K562 (cell line): ENCODE measurements around the gene CST6. TPM values are rescaled to one million over a fixed set of nuclear protein-coding genes. Genes with fewer than 3 reads are reported as not detected.

ENCODE experiments used
- ATAC-seq: fragments of 200-7000 bp; cut with Tn5 transposase; 3 replicates; pipeline ENCODE4 v1.9.1; 2020; ENCODE audit warnings: moderate library complexity
- BruUV-seq: library from RNA; stranded (reverse); fragments of 400-500 nt; replicated peaks from 2 replicates; lab custom pipeline; 2021; lab: Mats Ljungman, UMichigan
- CTCF ChIA-PET: fragments of 300-600 bp; formaldehyde crosslinking; extraction: SDS; loops from one replicate; lab custom pipeline; 2021; ENCODE audit warnings: low intra/inter-chr PET ratio; lab: Yijun Ruan, JAX
- POLR2A ChIA-PET: fragments of 300-600, 350-650 bp; sonication (Branson Sonifier 250); formaldehyde crosslinking; extraction: SDS; loops from one replicate; lab custom pipeline; 2021; ENCODE audit warnings: antibody characterized with exemption, inconsistent platforms; lab: Yijun Ruan, JAX
- DNase-seq, 4 experiments: peaks; one replicate each; pipeline versions ENCODE4 v3.0.0 to v3.0.0-alpha.2; 2011 to 2018; ENCODE audit warnings: low spot score in 3 of 4, mixed read lengths in 3 of 4; ENCODE audit errors: extremely low read depth in 1 of 4
- FAIRE-seq: peaks from 2 replicates; lab custom pipeline; 2011; peaks lifted over from hg19 to GRCh38; lab: Jason Lieb, UNC
- H2AFZ ChIP-seq: 2 replicates; pipeline ENCODE4 v1.6.0; 2011; ENCODE audit warnings: low read depth, low read length, control low read depth, inconsistent platforms
- H3K27ac ChIP-seq: fragments of 200-600 bp; 3 replicates; pipeline ENCODE4 v1.8.0; 2011; ENCODE audit warnings: low read depth, mild to moderate bottlenecking, control low read depth, inconsistent platforms, low read length, moderate library complexity, mixed read lengths; ENCODE audit errors: extremely low read depth
- H3K27me3 ChIP-seq, 2 experiments: fragments of 300-600 bp in 1 of 2; 2 replicates in 1 of 2; 3 replicates in 1 of 2; pipeline versions ENCODE4 v1.6.0 to v1.8.0; 2011; ENCODE audit warnings: inconsistent platforms in 2 of 2, low read length in 2 of 2, mild to moderate bottlenecking in 1 of 2, mixed read lengths in 1 of 2, moderate library complexity in 1 of 2; ENCODE audit not compliant: control insufficient read depth in 2 of 2, insufficient read depth in 2 of 2
- H3K36me3 ChIP-seq: fragments of 300-600 bp; 3 replicates; pipeline ENCODE4 v1.8.0; 2011; ENCODE audit warnings: mild to moderate bottlenecking, low read length, inconsistent platforms; ENCODE audit not compliant: control insufficient read depth, insufficient read depth
- H3K4me1 ChIP-seq, 2 experiments: fragments of 200-600 bp in 1 of 2; replicated peaks in 1 of 2; 2 replicates in 1 of 2; 3 replicates in 1 of 2; pipeline versions ENCODE4 v1.5.1 to v1.8.0; 2011; ENCODE audit warnings: inconsistent platforms in 2 of 2, low read length in 2 of 2, mild to moderate bottlenecking in 1 of 2, mixed read lengths in 1 of 2, moderate library complexity in 1 of 2; ENCODE audit not compliant: control insufficient read depth in 2 of 2, insufficient read depth in 2 of 2
- H3K4me2 ChIP-seq: 2 replicates; pipeline ENCODE4 v1.6.1; 2011; ENCODE audit warnings: low read length, control low read depth, inconsistent platforms, mixed read lengths; ENCODE audit not compliant: insufficient read depth
- H3K4me3 ChIP-seq: fragments of 200-600 bp; sonication (generic), shearing (Covaris generic); 2 replicates; pipeline ENCODE4 v1.5.1; 2016; ENCODE audit warnings: control low read depth, inconsistent platforms
- H3K79me2 ChIP-seq: fragments of 200-600 bp; 3 replicates; pipeline ENCODE4 v1.8.0; 2011; ENCODE audit warnings: low read length, inconsistent platforms; ENCODE audit not compliant: control insufficient read depth, insufficient read depth
- H3K9ac ChIP-seq, 2 experiments: 2 replicates each; pipeline versions ENCODE4 v1.6.0 to v1.6.1; 2011; ENCODE audit warnings: low read depth in 2 of 2, low read length in 2 of 2, control low read depth in 1 of 2, inconsistent platforms in 1 of 2, mild to moderate bottlenecking in 1 of 2, mixed read lengths in 1 of 2; ENCODE audit not compliant: insufficient read depth in 1 of 2
- H3K9me1 ChIP-seq: one replicate; pipeline ENCODE4 v1.6.0; 2011; ENCODE audit warnings: inconsistent platforms, mild to moderate bottlenecking, low read length, moderate library complexity; ENCODE audit not compliant: control insufficient read depth, insufficient read depth
- H3K9me3 ChIP-seq: replicated peaks from 2 replicates; pipeline ENCODE4 v1.5.1; 2011; ENCODE audit warnings: low read depth, low read length, inconsistent platforms; ENCODE audit not compliant: control insufficient read depth, insufficient read depth
- H4K20me1 ChIP-seq: replicated peaks from 2 replicates; pipeline ENCODE4 v1.6.1; 2011; ENCODE audit warnings: low read length, inconsistent platforms, mixed read lengths; ENCODE audit not compliant: control insufficient read depth, insufficient read depth
- CREB1 ChIP-seq, 2 experiments: sonication (generic) in 1 of 2; formaldehyde crosslinking in 1 of 2; IDR thresholded peaks; 2 replicates each; pipeline versions ENCODE4 v1.6.1 to v1.8.0; 2012 to 2022; ENCODE audit warnings: inconsistent platforms in 1 of 2, mild to moderate bottlenecking in 1 of 2, missing genetic modification reagents in 1 of 2, moderate library complexity in 1 of 2
- CTBP1 ChIP-seq: fragments of 450-650 bp; IDR thresholded peaks from 2 replicates; pipeline ENCODE4 v1.6.1; 2016; ENCODE audit warnings: borderline replicate concordance
- FOXP1 ChIP-seq: sonication (generic); formaldehyde crosslinking; IDR thresholded peaks from 2 replicates; pipeline ENCODE4 v1.8.0; 2022; ENCODE audit warnings: mild to moderate bottlenecking, missing genetic modification reagents
- HNRNPLL ChIP-seq: fragments of 200-400 bp; formaldehyde crosslinking; IDR thresholded peaks from 2 replicates; pipeline ENCODE4 v1.6.1; 2017; ENCODE audit warnings: low read length, low read depth, mild to moderate bottlenecking; ENCODE audit not compliant: poor library complexity, severe bottlenecking
- HSF4 ChIP-seq: fragments of 250-450 bp; sonication (Bioruptor Pico); IDR thresholded peaks from 2 replicates; pipeline ENCODE4 v2.1.2; 2022; ENCODE audit warnings: mild to moderate bottlenecking, moderate library complexity, borderline replicate concordance
- NFE2L1 ChIP-seq: fragments of 450-650 bp; IDR thresholded peaks from 2 replicates; pipeline ENCODE4 v1.6.1; 2016; ENCODE audit warnings: missing genetic modification characterization, low read depth, mild to moderate bottlenecking, missing compliant biosample characterization, moderate library complexity, borderline replicate concordance
- ZBTB33 ChIP-seq: sonication (generic); formaldehyde crosslinking; IDR thresholded peaks from 2 replicates; pipeline ENCODE4 v1.8.1; 2023; ENCODE audit warnings: mild to moderate bottlenecking, missing genetic modification reagents
- ZNF707 ChIP-seq: fragments of 250-450 bp; sonication (Bioruptor Pico); conservative IDR thresholded peaks from 2 replicates; pipeline ENCODE4 v1.8.0; 2022; ENCODE audit warnings: inconsistent platforms, mild to moderate bottlenecking, moderate library complexity
- WGBS: fragments of 100-300 bp; shearing (Covaris generic); methylation state at CpG from one replicate; pipeline ENCODE4 v1.1.6; 2016; ENCODE audit warnings: low coverage, mixed read lengths; ENCODE audit not compliant: insufficient coverage; ENCODE audit errors: missing lambda C conversion rate; 5-methylcytosine and 5-hydroxymethylcytosine counted together
- in situ Hi-C: fragments of 300-500 bp; cut with MboI; formaldehyde crosslinking; loops from 4 replicates; pipeline ENCODE4 v1.15.0; 2018; ENCODE audit warnings: inconsistent platforms, mixed read lengths
- intact Hi-C: fragments of 100-400 bp; cut with micrococcal nuclease; formaldehyde crosslinking; loops from 2 replicates; pipeline ENCODE4 v1.14.2; 2022
- polyA plus RNA-seq, 8 experiments: library from polyadenylated mRNA; depleted of rRNA in 4 of 8; stranded (reverse) in 5 of 8; unstranded in 3 of 8; fragments of >200 nt; fragmentation: Nextera tagmentation in 2 of 8; fragmentation: Illumina TruSeq in 1 of 8; extraction: Ambion mirVana in 2 of 8; extraction: Trizol in 1 of 8; gene quantifications; 2 replicates each; pipeline versions ENCODE4 v1.2.1 to v1.2.3, GENCODE V29; 2011 to 2014; ENCODE audit warnings: inconsistent platforms in 1 of 8, missing spikeins in 1 of 8
- total RNA-seq, 7 experiments: library from RNA; depleted of rRNA in 6 of 7; stranded (reverse); fragments of >200 nt in 6 of 7; fragmentation: Illumina TruSeq in 2 of 7; extraction: Trizol in 2 of 7; gene quantifications; 2 replicates each; pipeline versions ENCODE4 v1.2.1 to v1.2.3, GENCODE V29; 2011 to 2021; ENCODE audit warnings: low replicate concordance in 1 of 7

Gene CST6
- total and polyA plus RNA-seq, 9 of the 15 experiments (the other 6 are each of a cell fraction or from before 2014, with no cell fraction given) = not detected

- Histone ChIP-seq H3K9ac (no peak overlapping the region), H3K27ac (no peak overlapping the region), H3K4me1 (peaks cover 0 to 6% of the 10 kb centered on the region in 2 experiments; a peak in 2 of 5 replicates), H3K4me3 (no peak overlapping the region), H3K9me1 (no peaks in the 10 kb centered on the region), H3K4me2 (no peak overlapping the region), H3K9me3 (no peaks in the 10 kb centered on the region), H3K36me3 (no peaks in the 10 kb centered on the region), H3K27me3 (peaks cover 0 to 4% of the 10 kb centered on the region in 2 experiments; a peak in 1 of 5 replicates), H4K20me1 (no peaks in the 10 kb centered on the region), H3K79me2 (no peaks in the 10 kb centered on the region), H2AFZ (no peak overlapping the region)
- 85% methylated on average over 41 of the region's 88 CpGs for WGBS
- no peak for FAIRE-seq
- intact Hi-C loops (no loop called here), in situ Hi-C loops (no loop called here)
- no peak for DNase-seq
- BruUV-seq = no TSS peak
- no peak for ATAC-seq
- ChIA-PET CTCF (interaction anchor here (1.9 kb wide), 1 partner anchor 54 kb away, joined by 5 read pairs; no protein-coding TSS in a partner anchor), POLR2A (interaction anchor here (0.7 kb wide), 1 partner anchor 8 kb away, joined by 3 read pairs; no protein-coding TSS in a partner anchor)
- peak; percentile 16; the same call in 1 of the 2 replicates for TF ChIP-seq ZBTB33 (CRISPR knock-in tag)
- no peak for TF ChIP-seq HSF4 (CRISPR knock-in tag)
- no peak for TF ChIP-seq CREB1 (IDR thresholded peaks at IDR 0.05)
- no peak for TF ChIP-seq CREB1 (CRISPR knock-in tag; IDR thresholded peaks at IDR 0.05)
- TF ChIP-seq NFE2L1 (tag) = no peak
- TF ChIP-seq CTBP1 = no peak
- no peak for TF ChIP-seq FOXP1 (CRISPR knock-in tag)
- no peak for TF ChIP-seq HNRNPLL
- no peak for TF ChIP-seq ZNF707 (CRISPR knock-in tag)
These were observed 31.4 kb downstream of the CST6 start for GRCh38 chr11:66042996-66043906.
